HG03469 (cell line): ENCODE results near the gene RARG.
A peak's percentile ranks its signal among the peaks of the same experiment; 100 is the strongest.
"Not testable (repeated sequence)": the region's sequence is repeated elsewhere in the genome, so short reads cannot be mapped to it uniquely, and the experiment has no call there.

Experiments used
- ATAC-seq: cut with Tn5 transposase; IDR thresholded peaks from one replicate; pipeline ENCODE4 v1.9.1; 2021; ENCODE audit warnings: mild to moderate bottlenecking, moderate library complexity, moderate number of reproducible peaks; ENCODE audit not compliant: unreplicated experiment

Gene RARG

DNA sequence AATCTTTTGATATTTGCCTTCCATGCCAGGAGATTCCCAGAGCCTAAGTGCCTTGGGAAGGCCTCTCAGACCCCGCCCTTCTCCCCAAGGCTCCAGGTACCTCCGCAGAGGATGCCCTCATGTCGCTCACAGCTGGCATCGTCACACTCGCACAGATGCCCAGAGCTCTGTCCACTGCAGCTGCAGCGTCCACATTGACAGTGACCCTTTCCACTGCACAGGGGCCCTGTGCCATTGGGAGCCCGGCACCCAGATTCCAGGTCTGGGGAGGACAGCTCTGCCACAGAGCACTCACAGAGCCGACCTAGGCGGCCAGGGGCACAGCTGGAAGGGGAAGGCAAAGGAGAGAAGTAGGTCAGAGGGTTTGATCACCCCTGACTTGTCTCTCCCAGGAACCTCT, 39.0 kb downstream of the RARG start:
- ATAC-seq: no peak

DNA sequence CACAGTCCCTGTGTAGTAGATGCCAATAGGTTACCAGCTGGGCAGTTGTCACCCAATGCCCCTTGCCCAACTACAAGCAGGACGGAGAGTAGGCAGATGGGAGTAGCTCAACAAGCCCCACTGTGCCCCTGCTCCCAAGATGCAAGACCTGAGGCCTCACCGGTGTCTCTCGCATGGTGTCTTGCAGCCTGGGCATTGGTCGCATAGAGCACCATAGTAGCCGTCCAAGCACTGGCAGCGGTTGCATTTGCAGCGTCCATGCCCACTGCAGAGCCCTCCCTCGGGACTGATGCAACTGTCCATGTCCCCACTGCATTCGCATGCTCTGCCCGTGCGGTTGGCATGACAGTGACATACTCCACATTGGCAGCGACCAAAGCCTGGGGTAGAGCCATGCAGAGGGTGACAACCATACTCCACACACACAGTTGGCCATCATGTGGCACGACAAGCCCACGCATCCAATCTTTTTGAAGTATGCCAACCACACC, 39.4 kb downstream of the RARG start:
- no peak for ATAC-seq

DNA sequence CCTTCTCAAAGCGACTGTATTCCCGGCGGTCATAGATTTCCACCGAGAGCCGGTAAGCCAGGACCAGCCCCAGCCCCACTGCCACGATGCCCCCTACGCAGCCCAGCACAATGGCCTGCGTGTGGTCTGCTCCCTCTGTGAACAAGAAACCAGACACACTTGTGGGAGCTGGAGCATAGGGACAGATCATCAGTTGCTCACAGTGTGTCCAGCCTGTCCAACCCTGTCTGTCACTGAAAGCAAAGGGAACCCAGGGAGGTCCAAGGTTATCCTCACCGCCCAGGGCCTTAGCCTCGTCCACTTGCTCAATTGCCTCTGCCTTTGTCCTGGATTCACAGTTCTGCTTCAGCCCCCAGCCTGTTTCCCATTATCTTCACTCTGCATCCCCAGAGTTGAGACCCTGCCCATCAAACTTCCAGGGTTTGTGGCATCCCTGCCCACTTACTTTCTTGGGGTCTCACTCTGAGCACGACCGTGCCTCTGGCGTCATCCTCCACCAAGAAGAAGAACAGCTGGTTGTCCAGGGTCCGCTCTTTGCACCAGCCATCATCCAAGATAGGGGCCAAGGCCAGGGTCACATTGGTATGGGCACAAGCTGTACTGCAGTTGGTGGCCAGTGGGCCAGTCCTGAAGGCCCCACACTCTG, 40.0 kb downstream of the RARG start:
- no peak for ATAC-seq

DNA sequence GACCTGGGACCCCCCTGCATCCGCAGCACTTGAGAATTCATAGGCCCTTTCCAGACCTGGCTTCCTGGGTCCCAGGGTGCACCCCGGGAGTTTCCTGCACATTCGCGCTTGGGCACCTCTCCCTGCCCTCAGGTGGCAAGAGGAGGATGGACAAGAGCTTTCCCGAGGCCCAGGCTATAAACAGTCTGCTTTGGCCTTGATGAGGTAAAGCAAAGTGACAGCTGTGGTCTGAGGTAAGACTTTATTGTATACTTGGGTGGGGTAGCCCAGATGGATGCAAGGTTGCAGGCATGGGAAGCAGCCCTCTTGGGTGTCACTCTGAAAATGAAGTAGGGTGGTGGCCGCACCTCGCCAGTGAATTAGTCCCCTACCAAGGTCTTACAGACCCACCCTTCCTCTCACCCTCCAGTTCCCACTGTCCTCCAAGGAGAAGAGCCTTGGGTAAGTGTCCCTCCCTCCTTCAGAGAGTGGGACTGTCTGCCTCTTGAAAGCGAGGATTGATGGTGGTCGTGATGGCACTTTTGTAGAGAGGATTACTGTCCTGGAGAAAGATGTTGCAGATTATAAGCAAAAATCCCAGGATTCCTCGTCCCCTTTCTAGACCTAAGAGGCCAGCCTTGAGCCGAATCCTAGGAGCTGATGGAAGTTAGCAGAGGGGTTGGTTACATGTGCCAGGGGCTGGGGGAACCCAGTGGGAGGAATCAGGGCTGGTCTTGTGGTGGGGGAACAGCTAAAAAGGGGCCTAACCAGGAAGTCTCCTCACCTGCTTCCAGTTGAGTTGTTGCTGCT, 40.7 kb downstream of the RARG start:
- ATAC-seq: no peak

DNA sequence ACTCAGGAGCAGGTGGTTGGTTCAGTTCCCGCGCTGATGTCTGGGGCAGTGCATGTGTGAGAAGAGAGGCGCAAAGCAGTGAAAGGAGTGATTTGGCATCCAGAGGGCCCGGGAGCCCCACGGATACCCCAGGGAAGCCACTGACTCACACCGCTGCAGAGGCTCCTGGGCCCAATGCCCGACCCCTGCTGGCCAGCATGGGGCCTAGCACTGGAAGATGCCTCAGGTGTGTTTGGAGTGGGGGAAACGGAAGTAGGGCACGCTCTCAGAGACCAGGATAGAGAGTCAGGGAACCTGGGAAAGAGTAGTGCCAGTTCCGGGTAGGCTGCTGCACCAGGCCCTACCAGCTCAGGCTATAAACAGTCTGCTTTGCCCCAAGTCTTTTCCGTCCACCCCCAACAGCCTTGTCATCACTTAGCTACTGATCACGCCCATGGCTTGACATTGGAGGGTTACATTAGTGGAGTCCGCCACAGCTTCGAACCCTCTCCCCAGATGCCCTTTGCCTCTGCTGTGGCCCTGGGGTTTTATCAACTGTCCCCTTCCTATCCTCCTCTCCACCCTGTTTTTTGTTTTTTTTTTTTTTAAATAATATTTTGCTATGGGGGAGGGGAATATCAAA, 41.8 kb downstream of the RARG start:
- no peak for ATAC-seq

DNA sequence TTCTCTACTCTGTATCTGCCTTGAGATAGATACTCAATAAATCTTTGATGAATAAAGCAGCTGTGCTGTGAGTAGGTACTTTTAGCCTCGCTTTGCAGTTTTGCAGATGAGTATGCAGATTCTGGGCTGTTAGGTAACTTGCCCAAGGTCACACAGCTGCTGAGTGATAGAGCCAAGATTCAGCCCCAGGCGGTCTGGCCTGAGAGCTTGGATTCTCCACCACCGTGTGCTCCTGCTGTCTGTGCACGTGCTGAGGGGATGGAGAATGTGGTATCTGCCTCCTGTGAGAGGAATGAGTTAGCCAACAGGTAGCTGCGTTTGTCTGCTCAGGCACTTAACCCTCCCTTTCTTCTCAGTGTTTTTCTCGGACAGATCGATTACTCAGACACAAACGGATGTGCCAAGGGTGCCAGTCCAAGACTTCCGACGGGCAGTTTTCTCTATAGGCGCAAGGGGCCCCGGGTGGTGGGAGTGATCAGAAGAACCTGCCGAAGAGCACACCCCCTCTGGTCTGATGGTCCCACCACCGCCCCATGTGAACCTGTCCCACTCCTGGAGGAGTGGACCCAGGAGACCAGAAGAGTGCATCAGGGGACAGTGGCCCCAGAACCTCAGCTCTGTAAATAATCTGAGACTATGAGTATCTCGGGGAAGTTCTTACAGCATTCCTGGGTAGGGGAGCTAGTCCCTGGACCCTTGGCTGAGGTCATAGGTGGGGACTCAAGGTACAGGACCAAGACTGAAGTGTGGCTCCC, 44.7 kb downstream of the RARG start:
- ATAC-seq: no peak

DNA sequence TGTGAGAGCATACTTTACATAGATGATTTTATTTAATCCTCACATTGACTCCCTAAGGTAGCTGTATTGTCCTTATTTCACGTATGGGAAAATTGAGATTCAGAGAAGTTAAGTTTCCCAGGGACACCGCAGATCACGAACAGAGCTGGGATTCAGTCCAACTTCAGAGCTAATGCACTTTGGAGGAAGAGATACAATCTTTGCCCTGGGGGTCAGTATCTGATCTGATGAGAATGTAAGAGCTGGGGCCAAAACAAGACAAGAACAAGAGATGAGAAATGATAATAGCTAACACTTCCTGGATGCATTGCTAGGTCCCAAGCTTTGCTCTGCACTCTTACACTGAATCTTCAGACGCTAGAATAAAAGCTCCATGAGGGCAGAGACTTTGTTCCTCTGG, 45.3 kb downstream of the RARG start:
- ATAC-seq: no peak

DNA sequence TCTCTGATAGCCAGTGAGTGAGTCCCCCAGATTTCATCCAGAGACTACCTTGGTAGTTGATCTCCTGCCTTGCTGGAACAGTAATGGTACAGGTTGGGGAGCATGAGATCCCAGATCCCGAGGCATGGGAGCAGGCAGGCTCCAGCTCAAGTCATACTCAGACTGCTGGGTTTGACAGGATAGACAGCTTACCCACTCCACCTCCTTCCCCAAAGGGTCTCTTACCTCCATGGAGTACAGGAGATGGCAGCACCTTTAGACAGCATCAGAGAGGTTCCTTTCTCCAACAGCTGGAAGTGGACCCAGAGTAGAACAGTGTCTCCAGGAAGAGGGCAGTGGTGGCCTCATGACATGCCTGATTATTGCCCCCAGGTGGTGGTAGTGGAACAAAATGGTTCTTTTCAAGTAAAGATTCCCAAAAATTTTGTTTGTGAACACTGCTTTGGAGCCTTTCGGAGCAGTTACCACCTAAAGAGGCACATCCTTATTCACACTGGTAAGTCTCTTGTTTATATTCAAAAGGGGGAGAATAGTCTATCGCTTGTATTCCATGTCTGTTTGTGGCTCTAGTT, 46.3 kb downstream of the RARG start:
- ATAC-seq: no peak

DNA sequence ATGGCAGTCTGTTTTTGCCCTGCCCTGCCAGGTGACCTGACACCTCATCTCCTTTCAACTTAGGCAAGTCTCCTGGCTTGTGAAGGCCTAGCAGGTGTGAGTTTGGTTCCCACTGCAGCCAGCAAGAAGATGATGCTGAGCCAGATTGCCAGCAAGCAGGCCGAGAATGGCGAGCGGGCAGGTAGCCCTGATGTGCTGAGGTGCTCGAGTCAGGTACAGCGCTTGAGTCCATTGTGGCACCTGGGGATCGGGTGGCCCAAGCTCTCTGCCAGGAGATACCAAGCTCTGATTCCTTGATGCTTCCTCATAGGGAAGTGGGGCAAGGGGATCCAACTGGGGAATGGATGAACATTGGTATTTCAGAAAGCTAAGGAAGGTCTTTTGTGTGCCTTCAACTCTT, 47.2 kb downstream of the RARG start:
- no peak for ATAC-seq

DNA sequence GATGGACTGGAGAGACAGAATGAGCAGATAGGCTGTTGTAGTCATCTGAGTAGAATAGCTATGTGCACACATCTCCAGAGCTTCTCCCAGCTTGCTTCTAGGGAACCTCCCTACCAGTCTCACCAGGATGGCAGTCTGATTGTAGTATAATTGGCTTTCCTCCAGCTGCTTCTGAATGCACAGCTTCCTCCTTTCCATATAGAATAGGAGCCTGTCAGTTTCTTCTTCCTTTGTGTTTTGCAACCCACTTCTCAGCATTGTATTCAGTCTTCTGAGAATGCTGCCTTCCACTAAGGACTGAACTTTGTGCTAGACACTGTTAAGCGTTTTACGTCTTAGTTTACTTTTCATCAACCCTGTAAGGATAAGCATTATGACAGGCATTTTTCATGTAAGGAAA, 49.1 kb downstream of the RARG start:
- no peak for ATAC-seq

DNA sequence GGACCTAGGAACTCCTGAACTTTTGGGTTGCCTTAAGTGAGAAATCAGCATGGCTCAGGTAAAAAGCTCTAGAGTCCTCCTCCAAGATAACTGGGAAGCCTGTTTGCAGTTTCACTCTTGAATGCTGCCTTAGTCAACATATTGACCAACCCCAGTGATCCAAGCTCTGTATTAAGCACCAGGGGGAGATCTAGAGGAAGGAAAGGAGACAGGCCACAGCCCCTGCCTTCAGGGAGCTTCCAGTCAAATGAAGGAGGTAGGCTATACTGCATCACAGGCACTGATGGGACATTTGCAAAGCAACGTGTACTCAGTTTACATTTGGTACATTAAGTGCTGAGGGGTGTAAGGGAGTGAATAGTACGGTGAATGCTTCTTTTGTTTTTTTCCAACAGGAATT, 50.1 kb downstream of the RARG start:
- ATAC-seq: no peak

DNA sequence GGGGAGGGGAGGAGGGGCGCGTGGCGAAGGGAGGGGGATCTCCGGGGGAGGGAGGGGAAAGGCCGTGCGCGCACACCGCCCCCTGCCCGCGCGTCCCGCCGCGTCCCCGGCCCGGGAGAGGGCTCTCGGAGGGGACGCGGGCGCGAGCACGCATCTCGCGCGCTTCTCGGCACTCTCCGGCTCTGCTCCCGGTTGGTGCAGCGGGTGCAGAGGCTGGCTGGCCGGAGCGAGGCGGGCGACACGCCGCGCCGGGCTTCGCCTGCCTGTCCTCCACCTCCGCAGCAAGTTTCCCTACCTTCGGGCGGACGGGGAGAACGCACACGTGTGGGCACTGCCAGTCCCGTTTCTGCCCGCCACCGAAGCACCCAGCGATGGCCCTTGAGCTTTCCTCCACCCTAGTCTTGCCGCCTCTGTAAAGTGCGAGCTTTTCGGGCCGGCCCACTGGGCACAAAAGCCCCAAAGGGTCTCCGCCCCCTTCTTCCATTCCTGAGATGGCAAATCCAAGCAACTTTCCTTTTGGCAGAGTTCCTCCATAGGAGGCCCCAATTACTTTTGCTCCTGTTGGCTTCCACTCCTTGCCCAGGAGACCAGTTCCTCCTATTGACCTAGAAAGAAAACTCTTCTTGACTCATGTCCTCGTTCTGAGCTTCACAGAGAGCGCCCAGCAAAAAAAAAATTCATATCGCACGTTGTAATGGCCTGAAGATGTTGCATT, 50.9 kb downstream of the RARG start:
- ATAC-seq: peak; percentile 23

DNA sequence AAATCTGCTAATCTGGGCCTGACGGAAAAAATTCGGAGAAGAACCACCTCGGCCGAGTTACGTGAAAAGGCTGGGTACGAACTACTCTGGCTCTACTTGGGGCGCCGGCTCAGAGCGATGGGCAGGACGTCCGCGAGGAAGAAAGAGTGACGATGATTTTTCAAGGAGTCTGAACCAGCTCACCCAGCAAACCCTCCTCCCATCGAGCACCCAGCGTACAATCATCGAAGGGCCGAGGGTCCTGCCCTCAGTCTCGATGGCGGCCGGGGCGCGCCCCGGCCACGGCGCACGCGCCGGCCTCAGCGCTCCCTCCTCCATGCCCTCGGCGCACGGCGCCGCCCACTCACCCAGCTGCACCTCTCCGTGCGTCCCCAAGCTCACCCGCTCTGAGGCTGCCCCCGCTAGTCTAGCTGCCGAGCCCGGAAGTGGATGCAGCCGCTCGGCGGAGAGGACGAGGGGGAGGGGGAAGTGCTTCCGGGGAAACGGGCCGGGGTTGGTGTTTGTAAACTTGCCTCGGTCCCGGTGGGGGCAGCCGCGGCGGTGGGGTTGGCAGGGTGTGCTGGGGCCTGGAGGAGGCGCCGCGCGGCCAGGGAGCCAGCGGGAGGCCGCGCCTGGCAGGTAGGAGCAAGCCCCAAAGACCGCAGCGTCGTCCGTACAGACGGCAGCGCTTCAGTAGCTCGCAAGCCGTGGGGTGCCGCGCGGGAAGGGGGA, 51.6 kb downstream of the RARG start, which contains the start of the genes CSAD and ZNF740:
Gene CSAD (minus strand): TSS at position 706 of the 711 bp plus-strand sequence. CDS start 7,455 bp downstream, outside the sequence.
Gene ZNF740 (plus strand): TSS at position 503 of the 711 bp plus-strand sequence. CDS start 1,262 bp downstream, outside the sequence.
- ATAC-seq: peak; percentile 78

DNA sequence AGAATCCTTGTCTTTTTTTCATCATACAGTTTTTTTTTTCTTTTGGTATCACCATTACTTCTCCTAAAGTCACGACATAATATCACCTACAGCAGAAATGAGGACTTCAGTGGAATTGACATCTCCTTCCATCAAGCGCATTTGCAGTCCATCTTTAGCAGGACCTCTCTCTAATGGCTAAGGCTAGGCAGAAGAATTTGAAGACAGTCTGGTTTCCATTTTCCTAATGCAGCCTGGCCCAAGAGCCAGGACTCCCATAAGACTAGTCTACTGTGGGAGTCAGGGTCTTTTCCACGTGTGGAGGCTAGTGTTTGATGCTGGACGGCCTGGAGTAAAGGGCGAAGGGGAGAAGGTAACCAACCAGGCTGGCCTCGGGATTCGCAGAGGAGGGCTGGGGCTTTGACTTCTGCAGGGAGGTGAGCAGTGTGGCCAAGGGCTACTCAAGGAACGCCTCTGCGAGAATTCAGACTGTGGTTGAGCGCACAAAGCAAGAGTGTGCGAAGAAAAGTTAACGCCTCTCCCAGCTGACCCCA, 52.3 kb downstream of the RARG start:
- no peak for ATAC-seq

DNA sequence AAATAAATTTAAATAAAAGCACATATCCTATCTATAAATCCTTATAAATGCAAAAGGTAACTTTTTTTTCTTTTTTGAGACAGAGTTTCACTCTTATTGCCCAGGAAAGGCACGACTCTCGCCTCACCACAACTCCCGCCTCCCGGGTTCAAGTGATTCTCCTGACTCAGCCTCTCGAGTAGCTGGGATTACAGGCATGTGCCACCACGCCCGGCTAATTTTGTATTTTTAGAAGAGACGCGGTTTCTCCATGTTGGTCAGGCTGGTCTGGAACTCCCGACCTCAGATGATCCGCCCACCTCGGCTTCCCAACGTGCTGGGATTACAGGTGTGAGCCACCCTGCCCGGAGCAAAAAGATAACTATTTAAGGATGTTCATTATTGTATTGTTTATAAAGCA, 53.2 kb downstream of the RARG start:
- ATAC-seq: not testable (repeated sequence)

DNA sequence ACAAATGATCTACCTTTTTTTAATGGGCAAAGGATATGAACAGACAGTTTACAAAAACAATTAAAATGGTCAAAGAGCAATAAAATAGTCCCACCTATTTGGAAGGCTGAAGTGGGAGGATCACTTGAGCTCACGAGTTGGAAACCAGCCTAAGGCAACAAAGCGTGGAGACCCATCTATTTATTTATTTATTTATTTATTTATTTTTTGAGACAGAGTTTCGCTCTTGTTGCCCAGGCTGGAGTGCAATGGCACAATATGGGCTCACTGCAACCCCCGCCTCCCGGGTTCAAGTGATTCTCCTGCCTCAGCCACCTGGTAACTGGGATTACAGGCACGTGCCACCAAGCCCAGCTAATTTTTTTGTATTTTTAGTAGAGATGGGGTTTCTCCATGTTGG, 54.6 kb downstream of the RARG start:
- not testable (repeated sequence) for ATAC-seq

DNA sequence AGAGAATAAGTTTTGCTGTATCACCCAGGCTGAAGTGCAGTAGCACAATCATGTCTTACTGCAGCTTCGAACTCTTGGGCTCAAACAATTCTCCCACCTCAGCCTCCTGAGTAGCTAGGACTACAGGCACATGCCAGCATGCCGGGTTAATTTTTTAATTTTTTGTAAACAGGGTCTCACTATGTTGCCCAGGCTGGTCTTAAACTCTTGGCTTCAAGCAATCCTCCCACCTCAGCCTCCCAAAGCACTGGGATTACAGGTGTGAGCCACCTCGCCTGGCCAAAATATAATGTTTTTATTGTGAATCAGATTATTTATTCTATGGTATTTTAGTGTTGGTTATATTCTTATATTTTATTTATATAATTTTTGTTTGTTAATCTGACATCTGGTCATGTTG, 55.3 kb downstream of the RARG start:
- ATAC-seq: no peak

DNA sequence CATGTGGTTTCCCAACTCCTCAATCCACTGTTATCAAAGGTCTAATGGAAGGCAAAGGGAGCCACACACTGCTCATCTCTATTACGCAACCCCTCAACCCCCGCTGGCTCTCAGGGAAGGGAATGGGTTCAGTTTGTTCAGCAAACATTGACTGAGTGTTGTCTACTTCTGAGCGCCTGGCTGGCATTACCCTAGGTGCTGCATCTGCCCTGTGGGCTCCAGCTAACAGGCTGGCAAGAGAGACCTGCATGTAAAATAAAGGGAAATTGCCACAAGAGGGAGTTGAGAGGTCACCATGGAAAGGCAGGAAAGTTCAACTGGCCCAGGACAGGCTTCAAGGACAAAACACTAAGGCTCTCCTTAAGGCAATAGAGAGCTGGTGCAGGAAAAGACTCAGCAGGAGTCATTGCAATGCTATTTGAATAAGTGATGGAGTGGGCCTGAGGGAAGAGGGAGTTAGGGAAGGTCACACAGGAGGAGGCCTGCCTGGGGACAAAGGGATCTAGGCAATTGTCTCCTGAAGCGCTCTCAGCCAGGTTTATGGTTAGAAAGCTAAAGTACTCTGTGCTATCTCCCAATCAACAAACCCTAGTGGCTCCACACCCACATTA, 57.0 kb downstream of the RARG start:
- no peak for ATAC-seq
